22Rv1 (cell line): ENCODE measurements around the gene KSR2.

ENCODE experiments used
- CTCF ChIP-seq: fragments of 450-650 bp; IDR thresholded peaks from 2 replicates; pipeline ENCODE4 v1.5.1; 2017; ENCODE audit warnings: mild to moderate bottlenecking
- ZFX ChIP-seq: fragments of 450-650 bp; IDR thresholded peaks from 2 replicates; pipeline ENCODE4 v1.6.1; 2017; ENCODE audit warnings: antibody characterized with exemption, borderline replicate concordance

- TF ChIP-seq CTCF (0 out of 2 replicates have a peak, but pooled peaks have one; percentile 6), ZFX (no peak)
Observed at GRCh38 chr12:117968826-117969659, at the start of gene KSR2.
